Stimulated activated CD8-positive, alpha-beta memory T cell treated with anti-CD3 and anti-CD28 coated beads, Interleukin-12 subunit alpha, Interleukin-12 subunit beta, amount 100 ng/mL, for 4 hours (primary cell): ENCODE measurements around the gene SPRED2.

Experiments
- DNase-seq: peaks from one replicate; pipeline ENCODE4 v3.0.0-alpha.2; 2020; ENCODE audit warnings: low read depth

Gene SPRED2

GRCh38 chr2:65432227-65433190 lies at the start of gene SPRED2:
SPRED2 (minus strand) TSS chr2:65432599; CDS start chr2:65431987, 612 bp downstream.
- DNase-seq = peak; percentile 43

GRCh38 chr2:65481961-65482360 lies 49.6 kb upstream of the SPRED2 start:
- DNase-seq = no peak

- no peak for DNase-seq
Measured at GRCh38 chr2:65479524-65479923, 47.1 kb upstream of the SPRED2 start.

DNA sequence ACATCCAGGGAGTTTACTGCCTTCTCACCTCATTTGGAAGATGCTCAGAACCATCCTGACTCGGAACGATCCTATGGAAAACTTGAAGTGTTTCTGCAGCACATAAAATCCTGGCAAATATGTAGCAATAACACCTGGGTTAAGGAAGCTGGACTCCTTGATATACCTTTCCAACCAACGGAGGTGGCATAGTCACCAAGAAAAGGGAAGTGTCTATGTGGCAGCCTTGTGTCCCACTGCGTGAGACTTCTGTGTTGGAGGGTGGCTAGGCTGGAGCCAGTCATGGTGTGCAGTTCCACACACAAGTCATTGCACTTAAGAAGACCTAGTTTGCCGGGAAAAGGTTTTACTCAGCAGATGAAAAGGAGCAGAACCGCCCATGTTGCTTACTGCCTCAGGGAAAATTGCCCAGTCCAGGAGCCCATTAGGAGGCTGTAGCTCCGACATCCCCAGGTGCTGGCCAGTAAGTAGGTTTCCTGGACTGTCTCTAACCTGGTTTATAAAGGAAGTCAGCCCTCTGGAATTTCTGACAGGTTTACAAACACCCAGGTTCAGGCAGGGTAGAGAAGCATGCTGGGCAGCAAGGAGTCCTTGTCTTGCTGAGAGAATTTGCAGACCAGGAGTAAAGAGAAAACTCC lies 46.2 kb upstream of the SPRED2 start:
- no peak for DNase-seq

GRCh38 chr2:65477590-65477989 lies 45.2 kb upstream of the SPRED2 start:
- no peak for DNase-seq

GRCh38 chr2:65476778-65477177 lies 44.4 kb upstream of the SPRED2 start:
- no peak for DNase-seq

GRCh38 chr2:65475000-65475399 lies 42.6 kb upstream of the SPRED2 start:
- DNase-seq = no peak

- no peak for DNase-seq
Measured at GRCh38 chr2:65473045-65473444, 40.6 kb upstream of the SPRED2 start.

GRCh38 chr2:65471409-65471808 lies 39.0 kb upstream of the SPRED2 start:
- no peak for DNase-seq

- DNase-seq = no peak
Measured at GRCh38 chr2:65466551-65466950, 34.2 kb upstream of the SPRED2 start.

GRCh38 chr2:65465857-65466256 lies 33.5 kb upstream of the SPRED2 start:
- no peak for DNase-seq

DNA sequence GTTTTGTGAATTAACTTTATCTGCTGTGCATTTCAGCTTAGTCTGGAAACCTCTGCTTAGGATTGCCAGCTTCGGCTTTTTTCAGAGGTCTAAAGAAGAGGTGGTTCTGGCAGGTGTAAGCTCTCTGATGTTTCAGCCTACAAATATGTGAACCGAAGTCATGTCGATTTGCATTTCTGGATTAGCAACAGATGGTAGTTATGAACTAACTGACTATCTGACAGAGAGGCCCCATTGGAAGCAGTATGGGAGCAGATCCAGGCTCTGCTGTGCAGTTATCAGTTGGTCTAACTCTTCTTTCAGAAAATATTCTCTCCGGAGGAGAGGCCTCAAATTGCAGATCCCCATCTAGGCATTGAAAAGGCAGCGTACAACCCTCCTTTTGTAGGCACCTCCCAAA lies 32.7 kb upstream of the SPRED2 start:
- DNase-seq = no peak

DNA sequence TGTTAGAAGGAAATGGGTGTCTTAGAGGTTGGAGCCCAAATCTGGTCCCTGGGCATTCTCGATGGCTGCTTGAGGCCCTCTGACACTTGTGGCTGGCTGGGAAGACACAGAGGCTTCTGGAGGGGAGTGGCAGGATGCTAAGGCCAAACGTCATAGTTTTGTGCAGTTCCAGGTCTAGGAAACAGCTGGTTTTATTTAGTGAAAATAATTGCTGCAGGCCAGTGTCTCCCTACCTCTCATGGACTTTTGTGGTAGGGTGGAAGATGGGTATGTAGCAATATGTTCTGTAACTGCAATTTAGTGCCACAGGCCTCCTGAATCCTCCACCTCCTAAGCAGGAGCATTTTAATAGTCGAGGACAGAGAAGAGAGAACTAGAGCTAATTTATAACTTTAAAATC lies 32.2 kb upstream of the SPRED2 start:
- no peak for DNase-seq

- DNase-seq = no peak
Measured at GRCh38 chr2:65458999-65459398, 26.6 kb upstream of the SPRED2 start.

- DNase-seq = no peak
Measured at GRCh38 chr2:65456886-65457285, 24.5 kb upstream of the SPRED2 start.

GRCh38 chr2:65456064-65456463 lies 23.7 kb upstream of the SPRED2 start:
- no peak for DNase-seq

DNA sequence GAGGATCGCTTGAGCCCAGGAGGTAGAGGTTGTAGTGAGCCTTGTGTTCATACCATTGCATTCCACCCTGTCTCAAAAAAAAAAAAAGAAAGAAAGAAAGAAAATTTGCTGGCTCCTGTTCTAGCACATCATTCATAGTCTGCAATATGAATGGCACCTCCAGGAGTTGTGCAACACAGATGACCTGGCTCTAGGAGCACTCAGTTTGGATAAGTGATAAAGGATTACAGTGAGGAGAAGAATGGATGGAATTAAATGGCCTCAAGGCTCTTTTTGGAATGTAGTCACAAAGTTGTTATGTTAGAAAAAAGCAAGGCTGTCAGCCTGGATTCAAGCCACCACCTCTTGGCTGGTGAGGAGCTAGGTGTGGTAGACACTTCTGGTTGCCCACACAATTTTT lies 21.5 kb upstream of the SPRED2 start:
- no peak for DNase-seq

DNA sequence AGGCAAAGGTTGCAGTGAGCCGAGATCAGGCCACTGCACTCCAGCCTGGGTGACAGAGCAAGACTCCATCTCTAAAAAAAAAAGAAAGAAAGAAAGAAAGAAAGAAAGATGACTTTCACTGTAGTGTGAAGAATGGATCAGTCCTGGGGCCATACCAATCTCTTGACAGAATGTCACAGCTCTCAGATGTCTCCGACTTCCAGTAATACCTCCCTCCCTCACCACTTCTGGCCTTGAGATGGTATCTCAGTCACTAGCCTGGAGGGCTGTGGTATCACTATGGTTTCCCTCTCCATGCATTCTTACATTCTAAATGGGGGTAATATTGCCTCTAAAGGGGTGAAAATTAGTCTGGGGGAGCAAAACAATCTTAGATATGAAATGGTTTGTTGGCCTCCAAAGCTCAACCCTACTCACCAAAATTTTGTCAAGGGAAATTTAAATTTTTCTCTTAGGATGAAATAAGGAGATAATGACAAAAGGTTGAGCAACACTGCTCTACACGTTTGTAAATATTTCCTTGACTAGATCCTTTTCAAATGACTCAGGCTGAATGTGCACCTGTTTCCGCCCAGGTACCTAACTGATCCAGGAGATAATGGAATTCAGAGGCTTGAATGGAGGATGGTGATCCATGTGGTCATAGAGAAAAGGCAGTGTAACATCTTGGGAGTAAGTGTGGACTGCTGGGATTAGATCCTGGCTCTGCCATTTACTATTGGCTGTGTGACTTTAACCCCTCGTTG lies 19.9 kb upstream of the SPRED2 start:
- no peak for DNase-seq

GRCh38 chr2:65450810-65451209 lies 18.4 kb upstream of the SPRED2 start:
- no peak for DNase-seq

DNA sequence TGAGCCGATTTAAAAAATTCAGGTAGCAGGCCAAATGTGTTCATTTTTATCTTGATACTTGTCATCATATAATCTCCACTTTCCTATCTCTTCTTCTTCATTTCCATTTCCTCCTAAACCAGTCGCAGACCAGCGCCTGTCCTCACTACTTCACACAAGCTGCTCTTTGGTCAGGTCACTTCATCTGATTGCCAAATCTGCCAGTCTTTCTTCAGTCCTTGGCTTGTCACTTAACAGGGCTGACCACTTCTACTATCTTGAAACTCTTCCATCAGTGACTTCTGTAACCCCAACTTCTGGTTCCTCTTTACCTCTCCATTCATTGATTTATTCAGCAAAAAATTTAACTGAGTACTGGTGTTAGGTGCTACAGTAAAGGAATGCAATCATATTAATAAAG lies 18.0 kb upstream of the SPRED2 start:
- no peak for DNase-seq

- no peak for DNase-seq
Measured at GRCh38 chr2:65443509-65444186, 11.2 kb upstream of the SPRED2 start.

GRCh38 chr2:65442420-65443020 lies 10.1 kb upstream of the SPRED2 start:
- DNase-seq = no peak
